ENCODE measurements around the gene RAP1GAP2.

GRCh38 chr17:2758870-2759269, 37.4 kb upstream of the RAP1GAP2 start:
- TF ChIP-seq CTCF (IDR thresholded peaks at IDR 0.05 in 8 of 11, conservative IDR thresholded peaks at IDR 0.05 in 3 of 11) (no peak), POLR2AphosphoS5 (IDR thresholded peaks at IDR 0.05) (no peak), POLR2A (IDR thresholded peaks at IDR 0.05) (no peak)

All from spleen (tissue), 7 donors.